Kidney capillary endothelial cell (primary cell): ENCODE results near the gene DTNB.

Experiments
- DNase-seq: peaks from one replicate; pipeline ENCODE4 v3.0.0-alpha.2; 2018; ENCODE audit warnings: low spot score

The DTNB gene

DNA sequence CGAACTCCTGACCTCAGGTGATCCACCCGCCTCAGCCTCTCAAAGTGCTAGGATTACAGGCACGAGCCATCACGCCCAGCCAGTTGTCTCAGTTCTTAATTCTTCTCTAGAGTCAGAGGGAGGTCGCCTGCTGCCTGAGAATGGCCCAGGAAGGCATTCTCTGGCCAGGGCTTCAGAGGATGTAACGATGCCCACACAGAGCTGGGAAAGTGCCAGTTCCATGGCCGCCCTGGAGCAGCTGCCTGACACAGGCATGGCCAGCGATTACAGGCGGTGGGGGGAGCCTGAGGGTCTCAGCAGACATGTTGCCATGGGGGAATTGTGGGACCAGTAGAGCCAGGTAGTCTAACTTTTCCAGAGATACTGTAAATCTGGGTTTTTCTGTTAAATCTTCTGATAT is 306.1 kb downstream of the DTNB start:
- DNase-seq: no peak

DNA sequence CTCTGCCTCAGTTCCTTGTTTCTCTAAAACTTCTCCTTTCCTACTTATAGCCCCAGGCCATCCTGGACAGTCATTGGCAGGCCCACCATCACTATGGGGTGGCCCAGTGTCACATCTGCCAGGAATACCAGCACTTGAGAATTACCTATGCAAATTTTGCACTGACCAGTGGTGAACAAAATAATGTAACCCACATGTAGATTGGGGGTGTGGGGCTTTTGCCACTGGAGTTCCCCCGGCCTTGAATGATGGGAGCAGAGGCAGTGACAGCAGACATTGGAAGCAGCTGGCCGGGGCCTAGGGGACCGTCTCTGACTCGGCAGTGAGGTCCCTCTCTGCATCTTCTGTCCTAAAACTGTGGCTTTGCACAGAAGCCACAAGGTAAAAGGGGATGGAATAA is 306.7 kb downstream of the DTNB start:
- DNase-seq: no peak

DNA sequence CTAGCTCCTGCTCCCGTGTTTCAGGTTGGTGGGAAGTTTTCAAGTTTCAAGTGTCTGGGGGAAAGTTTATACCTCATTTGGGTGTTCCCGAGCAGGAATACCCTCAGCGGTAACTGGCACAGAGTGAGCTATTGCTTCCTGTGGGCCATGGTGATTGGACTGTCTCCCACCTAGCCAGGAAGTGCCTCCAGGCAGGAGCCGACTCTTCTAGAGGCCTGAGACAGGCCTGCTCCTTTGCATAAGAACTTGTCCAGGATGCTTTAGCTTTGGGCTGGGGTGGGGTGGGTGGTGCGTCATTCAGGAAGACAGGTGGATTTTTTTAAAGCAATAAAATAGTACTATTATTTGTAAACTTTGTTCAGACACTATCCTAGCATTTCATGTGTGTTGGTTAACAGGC is 308.1 kb downstream of the DTNB start:
- no peak for DNase-seq

DNA sequence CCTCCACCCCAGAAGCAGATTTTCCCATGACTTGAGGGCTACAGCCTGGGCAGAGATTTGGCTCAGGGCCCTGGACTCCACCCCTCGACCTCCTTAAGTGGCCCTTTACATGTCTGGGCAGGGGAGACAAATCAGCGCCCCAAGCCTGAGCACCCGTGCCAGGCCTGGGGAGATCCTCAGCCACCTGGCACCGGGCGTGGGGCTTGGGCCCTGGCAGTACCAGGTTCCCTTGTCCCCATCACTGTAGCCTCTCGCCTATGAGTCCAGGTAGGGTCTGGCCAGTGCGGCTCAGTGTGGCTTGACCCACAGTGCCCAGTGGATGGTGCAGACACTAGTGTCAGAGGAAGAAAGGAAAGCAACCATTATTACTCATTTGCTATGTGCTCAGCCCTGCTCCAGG is 309.6 kb downstream of the DTNB start:
- DNase-seq: no peak

DNA sequence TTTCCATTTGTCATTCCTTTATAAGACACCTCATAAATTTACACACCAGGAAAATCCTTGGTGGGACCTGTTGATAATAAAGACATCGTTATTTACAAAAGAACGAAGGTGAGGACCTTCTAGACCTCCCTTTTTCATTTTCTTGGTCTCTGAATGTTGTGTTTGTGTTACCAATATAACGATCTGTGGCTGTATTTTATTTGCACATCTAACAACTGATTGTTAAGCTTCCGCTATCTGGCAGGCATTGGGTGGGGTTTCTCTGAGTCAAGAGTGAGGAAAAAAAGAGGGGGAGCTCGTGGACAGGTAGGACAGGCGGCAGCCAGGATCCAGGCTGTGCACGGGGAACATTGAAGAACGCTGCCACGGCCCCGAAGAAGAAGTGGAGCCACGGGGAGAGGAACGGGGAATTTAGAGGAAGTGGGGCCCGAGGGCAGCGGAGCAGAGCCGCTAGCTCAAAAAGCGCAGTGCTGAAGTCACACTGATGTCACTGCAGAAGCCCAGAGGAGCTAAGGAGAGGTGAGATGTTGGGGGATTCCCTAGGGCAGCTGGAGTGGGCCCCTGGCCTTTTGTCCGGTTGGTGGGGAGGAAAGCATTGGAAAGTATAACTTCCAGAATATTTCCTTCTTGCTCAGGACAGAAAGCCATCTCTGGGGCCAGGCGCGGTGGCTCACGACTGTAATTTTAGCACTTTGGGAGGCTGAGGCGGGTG is 310.8 kb downstream of the DTNB start:
- no peak for DNase-seq

DNA sequence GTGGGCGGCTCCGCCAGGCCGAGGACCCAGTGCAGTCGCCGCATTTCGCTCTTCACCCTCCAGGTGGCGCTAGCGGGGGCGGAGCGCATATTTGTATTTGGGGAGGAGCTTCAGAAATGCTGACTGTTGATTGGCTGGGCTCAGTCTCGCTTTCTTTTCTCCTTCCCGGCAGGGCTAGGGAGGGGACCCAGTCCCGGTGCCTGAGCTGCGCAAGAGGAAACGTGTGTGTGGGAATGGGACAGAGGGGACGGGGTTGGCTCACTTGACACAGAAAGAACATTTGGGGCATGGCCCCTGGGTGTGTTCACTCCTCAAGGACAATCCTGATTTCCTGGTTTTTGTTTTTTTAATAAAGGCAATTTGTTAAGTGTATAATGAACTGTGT is 311.3 kb downstream of the DTNB start:
- peak; percentile 88 for DNase-seq

DNA sequence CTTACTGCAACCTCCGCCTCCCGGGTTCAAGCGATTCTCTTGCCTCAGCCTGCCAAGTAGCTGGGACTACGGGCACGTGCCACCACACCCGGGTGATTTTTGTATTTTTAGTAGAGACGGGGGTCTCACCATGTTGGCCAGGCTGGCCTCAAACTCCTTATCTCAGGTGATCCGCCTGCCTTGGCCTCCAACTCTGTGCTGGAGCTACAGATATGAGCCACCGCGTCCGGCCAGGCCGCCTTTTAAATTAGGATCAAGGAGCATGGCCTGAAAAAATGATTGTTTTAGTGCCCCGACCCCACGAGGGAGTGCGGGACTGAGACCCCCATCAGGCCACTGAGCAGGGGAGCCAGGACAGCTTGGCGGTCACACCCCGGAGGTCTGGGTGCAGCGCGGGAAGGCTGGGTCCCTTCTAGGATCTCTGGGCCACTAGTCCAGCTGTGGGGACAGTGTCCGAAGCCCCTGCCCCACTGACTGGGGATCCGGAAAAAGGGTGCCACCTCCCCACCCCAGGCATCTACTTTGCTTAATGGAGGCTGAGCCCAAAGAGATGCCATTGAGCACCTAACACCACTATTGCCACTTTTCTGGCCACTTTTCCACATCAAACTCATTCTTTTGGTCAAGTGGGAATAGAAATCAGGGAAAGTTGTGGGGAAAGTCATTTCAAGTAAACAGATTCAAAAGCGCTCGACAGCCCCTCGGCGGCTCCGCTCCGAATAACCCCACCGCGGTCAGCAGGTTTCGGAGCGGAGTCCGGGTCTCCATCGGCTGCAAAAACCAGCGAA is 311.9 kb downstream of the DTNB start:
- DNase-seq: no peak

DNA sequence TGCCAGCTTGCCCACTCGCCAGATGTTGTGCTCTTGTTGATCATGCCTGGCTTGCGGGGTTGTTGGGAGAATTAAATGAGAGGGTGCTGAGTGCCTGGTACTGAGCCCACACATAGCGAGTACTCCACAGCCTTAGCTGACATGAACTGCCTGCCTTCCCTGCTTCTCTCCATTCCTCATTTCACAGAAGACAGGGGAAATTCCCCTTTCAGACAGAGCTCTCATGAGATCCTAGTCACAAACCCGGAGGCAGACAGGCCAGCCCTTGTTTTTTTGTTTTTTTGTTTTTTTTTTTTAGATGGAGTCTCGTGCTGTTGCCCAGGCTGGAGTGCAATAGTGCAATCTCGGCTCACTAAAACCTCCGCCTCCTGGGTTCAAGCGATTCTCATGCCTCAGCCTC is 314.5 kb downstream of the DTNB start:
- no peak for DNase-seq

DNA sequence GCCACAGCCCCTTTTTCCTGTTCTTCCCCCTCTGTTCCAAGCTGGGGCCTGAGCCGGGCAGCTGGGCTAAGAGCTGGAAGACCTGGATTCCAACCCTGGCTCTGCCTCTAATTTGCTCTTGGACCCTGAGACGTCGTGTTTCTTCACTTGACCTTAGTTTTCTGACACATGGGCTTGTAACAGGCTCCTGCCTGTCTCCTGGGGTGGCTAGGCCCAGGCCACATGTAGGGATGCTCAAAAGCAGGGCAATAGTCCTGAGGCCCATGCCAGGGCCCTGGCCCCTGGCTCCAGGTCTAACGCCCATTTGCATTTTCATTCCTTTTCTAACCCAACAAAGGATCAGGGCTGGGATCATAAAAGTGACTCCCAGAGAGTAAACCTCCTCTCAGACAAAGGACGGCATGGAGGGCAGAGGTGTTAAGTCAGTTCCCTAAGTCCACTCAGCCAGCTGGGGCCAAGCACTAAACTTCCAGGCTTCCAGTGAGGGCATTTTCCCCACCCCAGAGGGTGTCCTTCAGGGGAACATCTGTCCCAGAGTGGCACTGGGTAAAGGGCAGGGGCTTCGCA is 315.0 kb downstream of the DTNB start:
- DNase-seq: no peak

DNA sequence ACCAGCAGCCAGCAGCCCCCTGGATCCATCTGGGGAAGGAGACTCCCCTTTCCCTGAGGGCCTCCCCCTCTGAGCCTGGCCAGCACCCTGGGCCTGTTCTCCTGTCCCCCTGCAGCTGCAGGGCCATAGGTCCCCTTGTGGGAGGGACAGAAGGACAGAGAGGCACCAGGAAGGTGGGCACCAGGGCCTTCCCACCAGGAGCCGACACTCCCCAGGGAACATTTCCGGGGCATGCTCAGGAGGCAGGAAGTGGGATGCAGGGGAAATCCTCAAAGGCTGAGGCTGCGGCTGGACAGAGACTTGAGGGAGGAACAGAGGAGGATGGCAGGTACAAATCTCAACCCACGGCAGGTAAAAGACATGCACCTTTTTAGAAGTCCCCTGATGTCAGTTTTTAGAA is 317.3 kb downstream of the DTNB start:
- no peak for DNase-seq

DNA sequence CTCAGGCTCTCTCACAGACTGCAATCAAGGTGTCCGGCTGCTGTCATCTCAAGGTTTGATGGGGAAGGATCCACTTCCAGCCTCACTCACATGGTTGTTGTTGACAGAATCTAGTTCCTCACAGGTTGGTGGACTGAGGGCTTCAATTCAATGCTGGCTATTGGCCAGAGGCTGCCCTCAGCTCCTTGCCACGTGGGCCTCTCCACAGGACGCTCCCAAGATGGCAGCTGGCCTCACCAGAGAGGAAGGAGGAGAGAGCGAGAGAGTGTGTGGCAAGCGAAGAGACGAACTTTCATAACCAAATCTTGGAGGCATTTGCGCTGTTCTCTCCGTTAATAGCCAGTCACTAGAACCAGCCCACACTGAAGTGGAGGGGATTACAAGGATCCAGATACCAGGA is 318.1 kb downstream of the DTNB start:
- no peak for DNase-seq

DNA sequence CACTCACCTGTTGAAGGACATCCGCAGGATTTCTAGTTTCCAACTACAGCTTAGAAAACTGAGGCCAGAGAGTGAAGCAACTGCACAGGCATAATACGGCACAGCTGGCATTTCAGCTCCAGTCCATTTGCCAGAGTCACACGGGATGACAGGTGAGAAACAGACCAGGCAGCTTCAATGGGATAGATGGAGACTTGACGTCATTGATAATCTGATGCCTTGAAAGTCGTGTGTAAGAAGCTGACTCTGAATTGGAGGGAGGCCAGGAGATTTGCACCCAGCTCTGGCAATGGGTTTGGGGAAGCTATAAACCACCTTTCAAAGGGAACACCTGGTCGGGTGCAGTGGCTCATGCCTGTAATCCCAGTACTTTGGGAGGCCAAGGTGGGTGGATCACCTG is 319.3 kb downstream of the DTNB start:
- DNase-seq: no peak

DNA sequence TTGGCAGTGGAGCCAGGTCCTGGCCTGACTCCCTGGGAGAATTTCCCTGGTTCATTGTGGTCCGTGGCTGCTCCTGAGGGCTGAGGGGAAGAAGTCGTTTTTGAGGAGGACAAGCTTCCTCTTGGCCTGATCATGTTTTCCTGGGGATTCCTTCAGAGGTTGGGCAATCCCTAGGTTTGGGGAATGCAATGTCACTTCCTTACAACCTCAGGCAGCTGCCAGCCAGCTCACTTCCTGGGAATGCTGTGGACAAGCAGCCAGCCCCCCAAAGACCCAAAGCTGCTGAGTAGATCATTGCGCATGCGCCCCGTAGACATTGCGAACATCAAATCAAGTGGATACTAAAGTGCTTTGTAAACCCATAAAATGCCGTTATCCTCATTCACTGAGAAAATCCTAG is 324.0 kb downstream of the DTNB start:
- DNase-seq: no peak

DNA sequence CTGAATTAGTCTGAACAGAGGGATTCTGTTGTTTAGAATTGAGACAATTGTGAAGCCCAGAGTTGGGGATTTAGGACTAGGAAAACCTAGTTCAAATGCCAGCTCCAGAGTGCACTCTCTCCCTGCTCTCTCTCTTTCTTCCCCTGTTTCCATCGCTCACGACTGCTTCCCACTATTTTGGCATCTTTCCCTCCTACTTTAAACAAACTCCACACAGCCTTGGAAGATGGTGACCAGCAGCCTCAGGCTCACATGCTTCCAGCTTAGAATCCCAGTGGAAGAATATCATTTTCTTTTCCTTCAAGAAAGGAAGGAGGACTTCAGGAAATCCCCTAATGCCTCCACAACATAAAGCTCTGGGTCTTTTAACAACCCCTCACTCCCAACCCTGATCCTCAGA is 325.5 kb downstream of the DTNB start:
- DNase-seq: no peak

DNA sequence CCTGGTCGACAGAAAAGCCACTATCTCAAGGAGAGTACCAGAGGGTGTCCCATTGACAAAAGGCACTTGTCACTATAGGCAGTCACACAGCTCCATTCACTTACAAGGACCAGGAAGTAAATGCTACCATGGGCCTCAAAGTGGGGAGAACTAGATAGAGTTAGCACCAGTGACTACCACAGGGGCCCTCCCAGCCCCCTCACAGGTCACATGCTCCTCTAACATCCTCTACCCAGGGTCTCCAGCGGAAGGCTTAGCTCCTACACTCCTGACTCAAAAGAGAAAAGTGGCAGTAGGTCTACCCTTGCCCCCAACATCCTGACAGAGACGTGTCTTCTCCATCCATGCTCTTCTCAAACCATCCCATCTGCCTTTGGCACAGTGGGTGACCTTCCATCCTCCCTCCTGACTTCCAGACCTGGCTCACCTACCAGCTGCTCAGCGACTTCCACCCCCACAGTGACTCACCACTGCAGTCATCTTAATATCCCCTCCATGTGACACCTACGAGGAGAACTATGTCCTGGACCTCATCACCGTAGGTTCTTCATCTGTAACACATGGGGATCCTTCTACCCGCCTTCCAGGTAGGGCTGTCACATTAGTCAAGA is 326.1 kb downstream of the DTNB start:
- no peak for DNase-seq

DNA sequence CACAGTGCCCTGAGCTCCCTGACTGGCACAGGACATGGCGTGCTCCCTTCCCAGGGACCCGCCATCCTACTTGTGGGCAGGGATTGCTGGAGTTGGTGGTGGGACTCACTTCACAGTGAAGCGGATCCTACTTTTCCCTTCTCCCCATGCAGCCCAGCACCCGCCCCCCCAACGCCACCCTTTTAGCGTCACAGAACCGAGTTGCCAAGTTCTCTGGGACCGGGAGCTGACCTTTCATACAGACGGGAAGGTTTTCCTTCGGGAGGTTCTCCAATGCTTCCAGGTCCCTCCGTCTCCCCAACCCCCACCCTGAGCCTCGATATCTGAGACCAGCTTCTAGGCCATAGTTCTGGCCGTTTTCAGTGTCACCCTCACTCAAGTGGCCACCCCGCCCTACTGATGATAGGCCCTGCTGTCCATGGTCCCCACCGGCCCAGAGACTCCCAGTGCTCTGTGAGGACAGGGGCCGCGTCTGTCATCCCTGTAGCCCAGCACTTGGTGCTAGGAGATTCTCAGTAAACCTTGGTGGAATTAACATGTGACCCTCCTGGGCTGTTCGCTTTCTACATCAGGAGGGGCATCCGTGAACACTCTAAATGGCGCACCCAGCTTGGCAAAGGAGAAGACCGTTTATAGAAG is 330.1 kb downstream of the DTNB start:
- DNase-seq: no peak

DNA sequence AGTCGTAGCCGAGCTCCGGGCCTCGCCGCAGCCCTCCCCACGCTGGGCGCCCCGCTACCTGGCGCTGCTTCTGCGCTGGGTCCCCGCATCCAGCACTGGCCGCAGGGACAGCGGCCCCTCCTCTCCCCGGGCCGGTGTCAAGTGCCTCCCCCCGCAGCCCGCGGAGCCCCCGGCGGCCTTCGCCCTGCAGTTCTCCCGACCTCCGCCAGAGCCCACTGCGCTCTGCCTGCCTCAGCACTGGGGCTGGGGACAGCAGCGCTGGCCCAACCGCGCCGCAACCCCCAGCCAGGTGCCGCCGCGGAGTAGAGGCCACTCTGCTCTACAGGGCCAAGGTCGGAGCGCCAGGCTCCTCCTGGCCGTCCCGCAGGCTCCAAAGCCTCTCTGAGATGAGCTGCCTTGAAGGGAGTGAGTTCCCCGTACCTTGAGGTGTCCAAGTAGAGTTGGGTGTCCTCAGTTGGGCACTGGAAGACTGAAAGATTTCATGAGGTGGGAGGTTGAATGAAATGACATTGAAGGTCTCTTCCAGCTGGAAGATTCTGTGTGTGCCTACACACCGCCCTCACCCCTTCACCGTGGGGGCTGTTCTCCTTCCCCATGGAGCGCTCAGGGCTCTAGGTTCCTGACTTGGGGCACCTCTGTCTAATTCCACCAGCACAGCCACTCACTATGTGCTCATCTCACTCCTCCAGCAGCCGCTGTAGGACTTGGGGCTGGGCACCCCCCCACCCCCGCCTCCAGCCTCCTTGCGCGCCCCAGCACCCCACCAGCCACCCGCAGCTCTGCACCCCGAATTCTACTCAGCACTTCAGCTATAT is 330.8 kb downstream of the DTNB start:
- DNase-seq: peak; percentile 80

DNA sequence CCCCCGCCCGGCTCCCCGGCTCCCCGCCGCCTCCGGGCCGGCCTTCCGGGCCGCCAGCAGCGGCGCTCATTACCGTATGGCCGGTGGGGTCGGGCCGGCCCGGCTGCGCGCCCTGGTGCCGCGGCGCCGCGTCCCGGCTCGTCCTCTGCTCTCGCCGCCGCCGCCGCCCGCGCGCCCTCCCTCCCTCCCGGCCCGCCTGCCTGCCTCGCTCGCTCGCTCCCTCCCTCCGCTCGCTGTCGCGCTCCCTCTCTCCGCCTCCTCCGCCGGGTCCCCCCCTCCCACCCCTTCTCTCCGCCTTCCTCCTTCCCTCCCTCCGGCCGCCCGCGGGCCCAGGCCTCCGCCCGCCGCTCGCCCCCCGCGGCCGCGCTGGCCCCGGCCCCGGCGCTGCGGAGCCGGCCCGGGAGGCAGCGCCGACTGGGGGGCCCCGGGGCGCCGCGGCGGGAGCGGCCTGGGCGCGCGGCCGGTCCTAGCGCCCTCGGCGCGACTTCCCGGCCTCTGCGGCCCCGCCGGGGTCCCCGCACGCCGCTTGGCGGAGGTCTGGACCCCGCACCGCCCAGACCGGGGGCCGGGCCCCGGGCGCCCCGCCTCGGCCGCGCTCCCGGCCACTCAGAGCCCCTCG is 331.5 kb downstream of the DTNB start, which contains the start of gene DNMT3A:
TSS of gene DNMT3A (minus strand) at position 173 of the 619 bp plus-strand sequence. CDS start 27,941 bp downstream, outside the sequence.
- DNase-seq: no peak

DNA sequence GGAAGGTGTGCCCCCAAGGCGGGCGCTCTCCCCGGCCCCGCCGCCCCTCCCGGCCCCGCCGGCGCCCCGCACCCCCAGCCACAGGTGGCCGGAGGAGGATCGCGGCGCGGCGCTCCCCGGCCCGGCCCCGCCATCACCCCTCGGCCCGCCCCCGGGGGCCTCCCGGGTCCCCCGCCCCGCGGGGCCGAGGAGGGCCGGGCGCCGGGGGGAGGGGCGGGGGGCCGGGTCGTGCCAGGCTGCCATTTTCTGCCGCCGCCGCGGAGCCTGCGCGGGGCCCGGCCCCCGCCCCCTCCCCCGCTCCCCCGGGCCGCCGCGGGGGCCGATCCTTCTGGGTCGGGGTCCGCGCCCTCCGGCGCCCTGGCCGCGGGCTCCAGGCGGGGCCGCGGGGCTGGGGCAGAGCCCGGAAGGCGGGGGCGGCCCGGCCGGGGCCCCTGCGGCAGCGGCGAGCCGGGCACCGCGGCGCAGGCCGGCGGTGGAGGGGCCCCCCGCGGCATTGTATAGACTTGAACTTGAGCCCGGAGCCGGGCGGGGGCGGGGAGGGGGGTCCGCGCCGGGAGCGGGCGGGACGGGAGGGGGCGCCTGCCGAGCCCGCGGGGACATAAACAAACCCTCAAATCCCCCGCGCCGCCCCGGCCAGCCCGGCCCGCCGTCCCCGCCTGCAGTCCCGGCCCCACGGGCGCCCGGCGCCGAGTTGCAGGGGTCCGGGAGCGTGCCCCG is 332.2 kb downstream of the DTNB start:
- no peak for DNase-seq

DNA sequence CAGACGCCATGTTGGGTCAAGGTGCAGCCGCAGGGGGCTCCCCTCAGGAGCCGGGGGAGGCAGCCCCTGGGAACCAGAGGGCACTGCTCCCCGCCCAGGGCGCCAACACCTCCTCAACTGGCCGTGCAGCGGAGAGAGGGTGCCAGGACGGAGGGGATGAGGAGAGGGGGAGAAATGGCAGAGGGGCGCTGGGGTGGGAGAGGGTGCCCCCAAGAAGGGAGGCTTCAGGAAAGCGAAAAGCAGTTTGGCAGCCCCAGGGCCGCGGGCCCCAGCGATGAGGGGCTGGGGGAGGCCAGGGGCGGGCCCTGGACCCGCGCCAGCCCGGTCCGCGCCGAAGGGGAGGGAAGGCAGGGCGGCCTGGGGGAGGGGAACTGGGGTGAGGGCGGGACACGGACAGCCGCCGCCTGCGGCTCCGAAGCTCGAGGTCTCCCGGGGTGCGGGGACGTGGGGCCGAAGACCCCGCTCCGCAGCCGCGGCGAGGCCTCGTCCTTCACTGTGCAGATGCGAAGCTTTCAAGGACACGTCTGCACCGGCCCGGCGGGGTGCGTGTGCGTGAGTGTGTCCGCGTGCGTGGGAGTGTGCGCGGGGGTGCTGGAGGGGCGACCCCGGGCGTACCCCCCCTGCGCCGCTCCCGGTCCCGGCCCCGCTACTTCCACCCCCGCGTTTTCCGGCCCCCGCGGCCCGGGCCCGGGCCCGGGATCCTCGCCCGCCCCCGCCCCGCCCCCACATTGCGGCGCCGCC is 333.0 kb downstream of the DTNB start:
- DNase-seq: no peak
